SU-DHL-6 (cell line): Measurements from ENCODE around the gene GPSM1.

Experiments used
- EZH2phosphoT487 ChIP-seq: fragments of 200-600 bp; sonication (generic), shearing (Covaris generic); conservative IDR thresholded peaks from 2 replicates; pipeline ENCODE4 v1.6.1; 2018; ENCODE audit warnings: mild to moderate bottlenecking, antibody characterized with exemption, low read length, moderate library complexity, mixed read lengths
- TF ChIP-seq, protein P1 (sequence below): fragments of 200-600 bp; sonication (generic); IDR thresholded peaks from one replicate; pipeline ENCODE4 v1.5.1; 2017; ENCODE audit warnings: antibody characterized with exemption, mild to moderate bottlenecking, low read length, moderate library complexity; ENCODE audit not compliant: insufficient read depth, poor library complexity, severe bottlenecking

- TF ChIP-seq, protein P1, sequence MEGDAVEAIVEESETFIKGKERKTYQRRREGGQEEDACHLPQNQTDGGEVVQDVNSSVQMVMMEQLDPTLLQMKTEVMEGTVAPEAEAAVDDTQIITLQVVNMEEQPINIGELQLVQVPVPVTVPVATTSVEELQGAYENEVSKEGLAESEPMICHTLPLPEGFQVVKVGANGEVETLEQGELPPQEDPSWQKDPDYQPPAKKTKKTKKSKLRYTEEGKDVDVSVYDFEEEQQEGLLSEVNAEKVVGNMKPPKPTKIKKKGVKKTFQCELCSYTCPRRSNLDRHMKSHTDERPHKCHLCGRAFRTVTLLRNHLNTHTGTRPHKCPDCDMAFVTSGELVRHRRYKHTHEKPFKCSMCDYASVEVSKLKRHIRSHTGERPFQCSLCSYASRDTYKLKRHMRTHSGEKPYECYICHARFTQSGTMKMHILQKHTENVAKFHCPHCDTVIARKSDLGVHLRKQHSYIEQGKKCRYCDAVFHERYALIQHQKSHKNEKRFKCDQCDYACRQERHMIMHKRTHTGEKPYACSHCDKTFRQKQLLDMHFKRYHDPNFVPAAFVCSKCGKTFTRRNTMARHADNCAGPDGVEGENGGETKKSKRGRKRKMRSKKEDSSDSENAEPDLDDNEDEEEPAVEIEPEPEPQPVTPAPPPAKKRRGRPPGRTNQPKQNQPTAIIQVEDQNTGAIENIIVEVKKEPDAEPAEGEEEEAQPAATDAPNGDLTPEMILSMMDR, result no peak
- no peak for TF ChIP-seq EZH2phosphoT487
Observed at GRCh38 chr9:136328011-136328621, 777 bp downstream of the GPSM1 start.
